HL-60 (cell line): Measurements from ENCODE around the gene MLXIP.

Experiments
- DNase-seq, 2 experiments: peaks; one replicate each; pipeline ENCODE4 v3.0.0-alpha.2; 2010 to 2020; ENCODE audit warnings: low read depth in 1 of 2, low spot score in 1 of 2
- H3K27ac ChIP-seq: fragments of 250-450 bp; sonication (Bioruptor Pico); replicated peaks from 2 replicates; pipeline ENCODE4 v1.5.1; 2020; ENCODE audit warnings: mild to moderate bottlenecking, moderate library complexity
- H3K27me3 ChIP-seq: fragments of 250-450 bp; sonication (Bioruptor Pico); 2 replicates; pipeline ENCODE4 v1.5.1; 2021; ENCODE audit warnings: mild to moderate bottlenecking, moderate library complexity; ENCODE audit not compliant: insufficient read depth, poor library complexity, severe bottlenecking
- H3K4me3 ChIP-seq: replicated peaks from 2 replicates; pipeline ENCODE4 v1.5.1; 2011; ENCODE audit warnings: mild to moderate bottlenecking, control low read depth, low read length; ENCODE audit not compliant: insufficient read depth
- GABPA ChIP-seq: IDR thresholded peaks from 2 replicates; pipeline ENCODE4 v1.6.1; 2012; ENCODE audit warnings: low read depth
- POLR2AphosphoS5 ChIP-seq: IDR thresholded peaks from 2 replicates; pipeline ENCODE4 v1.6.1; 2012; ENCODE audit warnings: low read depth
- REST ChIP-seq: IDR thresholded peaks from 2 replicates; pipeline ENCODE4 v1.6.1; 2012; ENCODE audit warnings: low read depth; ENCODE audit not compliant: insufficient replicate concordance
- SPI1 ChIP-seq: IDR thresholded peaks from 2 replicates; pipeline ENCODE4 v1.6.1; 2012; ENCODE audit warnings: low read depth, mild to moderate bottlenecking, borderline replicate concordance
- TF ChIP-seq, protein P1 (sequence below): IDR thresholded peaks from one replicate; pipeline ENCODE4 v1.5.1; 2011; ENCODE audit warnings: low read length, control low read depth, inconsistent platforms; ENCODE audit not compliant: insufficient read depth

Gene MLXIP

DNA sequence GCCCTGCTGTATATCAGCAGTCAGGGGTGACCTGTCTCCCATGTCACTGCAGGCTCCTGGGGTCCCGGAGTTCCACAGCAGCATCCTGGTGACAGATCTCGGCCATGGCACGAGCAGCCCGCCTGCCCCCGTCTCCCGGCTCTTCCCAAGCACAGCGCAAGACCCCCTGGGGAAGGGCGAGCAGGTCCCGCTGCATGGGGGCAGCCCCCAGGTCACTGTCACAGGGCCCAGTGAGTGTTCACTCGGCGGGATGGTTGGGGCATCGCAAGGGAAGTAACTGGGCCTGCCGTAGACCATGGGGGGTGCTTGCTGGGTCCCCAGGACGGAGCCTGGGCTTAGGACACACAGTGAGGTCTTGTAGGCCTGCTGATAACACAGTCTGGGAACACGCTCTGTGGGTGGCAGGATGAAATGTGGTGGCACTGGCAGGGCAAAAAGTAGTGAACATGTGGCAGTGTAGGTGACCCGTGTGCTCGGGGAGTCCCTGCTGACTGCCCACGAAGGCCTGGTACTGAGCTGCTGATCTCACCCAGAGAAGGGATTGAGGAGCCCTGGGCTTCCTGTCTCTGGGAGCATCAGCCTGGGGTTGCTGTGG is 57.0 kb downstream of the MLXIP start:
- Histone ChIP-seq H3K4me3 (no peak overlapping the region), H3K27me3 (no peaks in the 10 kb centered on the region), H3K27ac (no peak overlapping the region)
- no peak for TF ChIP-seq GABPA
- TF ChIP-seq, protein P1, sequence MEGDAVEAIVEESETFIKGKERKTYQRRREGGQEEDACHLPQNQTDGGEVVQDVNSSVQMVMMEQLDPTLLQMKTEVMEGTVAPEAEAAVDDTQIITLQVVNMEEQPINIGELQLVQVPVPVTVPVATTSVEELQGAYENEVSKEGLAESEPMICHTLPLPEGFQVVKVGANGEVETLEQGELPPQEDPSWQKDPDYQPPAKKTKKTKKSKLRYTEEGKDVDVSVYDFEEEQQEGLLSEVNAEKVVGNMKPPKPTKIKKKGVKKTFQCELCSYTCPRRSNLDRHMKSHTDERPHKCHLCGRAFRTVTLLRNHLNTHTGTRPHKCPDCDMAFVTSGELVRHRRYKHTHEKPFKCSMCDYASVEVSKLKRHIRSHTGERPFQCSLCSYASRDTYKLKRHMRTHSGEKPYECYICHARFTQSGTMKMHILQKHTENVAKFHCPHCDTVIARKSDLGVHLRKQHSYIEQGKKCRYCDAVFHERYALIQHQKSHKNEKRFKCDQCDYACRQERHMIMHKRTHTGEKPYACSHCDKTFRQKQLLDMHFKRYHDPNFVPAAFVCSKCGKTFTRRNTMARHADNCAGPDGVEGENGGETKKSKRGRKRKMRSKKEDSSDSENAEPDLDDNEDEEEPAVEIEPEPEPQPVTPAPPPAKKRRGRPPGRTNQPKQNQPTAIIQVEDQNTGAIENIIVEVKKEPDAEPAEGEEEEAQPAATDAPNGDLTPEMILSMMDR: no peak
- no peak for TF ChIP-seq SPI1
- TF ChIP-seq REST: no peak
- no peak for TF ChIP-seq POLR2AphosphoS5
- DNase-seq: no peak

- H3K27ac ChIP-seq: no peak overlapping the region
- no peak for DNase-seq
Measured at GRCh38 chr12:122137229-122137628, 58.7 kb downstream of the MLXIP start.

DNA sequence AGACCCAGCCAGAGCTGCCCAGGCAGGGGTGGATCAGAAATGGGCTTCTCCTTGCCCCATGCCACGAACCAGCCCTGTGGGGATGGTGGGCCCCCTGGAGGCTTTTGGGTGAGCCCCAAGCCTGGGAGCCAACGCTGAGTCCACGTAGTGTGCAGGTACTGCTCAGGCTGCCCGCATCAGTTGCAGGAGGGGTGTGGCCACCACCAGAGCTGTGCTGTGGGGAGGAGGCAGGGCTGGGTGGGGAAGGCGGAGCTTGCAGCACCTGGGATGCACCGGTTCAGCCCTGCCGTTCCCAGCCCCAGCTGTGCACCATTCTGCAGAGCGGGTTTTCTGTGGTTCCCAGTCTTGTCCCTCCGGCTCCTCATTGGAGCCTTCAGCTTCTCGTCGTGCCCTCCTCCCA is 59.1 kb downstream of the MLXIP start:
- H3K27me3 ChIP-seq: no peaks in the 10 kb centered on the region
- DNase-seq: no peak
- TF ChIP-seq POLR2AphosphoS5: no peak
- TF ChIP-seq, protein P1: no peak
- no peak for TF ChIP-seq REST
- TF ChIP-seq GABPA: no peak
- TF ChIP-seq SPI1: no peak
- H3K27ac ChIP-seq: no peak overlapping the region
- H3K4me3 ChIP-seq: no peak overlapping the region

More at GRCh38 chr12:122137229-122137628, 58.7 kb downstream of the MLXIP start:
- H3K4me3 ChIP-seq: no peak overlapping the region
- TF ChIP-seq REST (no peak), GABPA (no peak), POLR2AphosphoS5 (no peak), SPI1 (no peak)
- TF ChIP-seq, protein P1: no peak
- H3K27me3 ChIP-seq: no peaks in the 10 kb centered on the region
